Panc1 (cell line): ENCODE data around the gene C1orf105.

Source experiments
- POLR2AphosphoS5 ChIP-seq: IDR thresholded peaks from 2 replicates; pipeline ENCODE4 v1.6.1; 2012; ENCODE audit warnings: mild to moderate bottlenecking, low read depth, low read length, moderate library complexity
- SIN3A ChIP-seq: IDR thresholded peaks from 2 replicates; pipeline ENCODE4 v1.6.1; 2012; ENCODE audit warnings: low read depth, mild to moderate bottlenecking, low read length, moderate library complexity, borderline replicate concordance; ENCODE audit not compliant: insufficient read depth
- TCF7L2 ChIP-seq: IDR thresholded peaks from 2 replicates; pipeline ENCODE4 v1.6.1; 2011; ENCODE audit warnings: mild to moderate bottlenecking, low read depth, low read length, inconsistent platforms
- TF ChIP-seq, protein P1 (sequence below): fragments of 450-650 bp; IDR thresholded peaks from 2 replicates; pipeline ENCODE4 v1.5.1; 2017; ENCODE audit warnings: mild to moderate bottlenecking
- TF ChIP-seq, protein P2 (sequence below), 2 experiments: IDR thresholded peaks; 2 replicates each; pipeline ENCODE4 v1.6.1; 2011 to 2012; ENCODE audit warnings: low read depth in 2 of 2, control low read depth in 1 of 2, low read length in 1 of 2, mild to moderate bottlenecking in 1 of 2, moderate library complexity in 1 of 2; ENCODE audit not compliant: insufficient read depth in 1 of 2

DNA sequence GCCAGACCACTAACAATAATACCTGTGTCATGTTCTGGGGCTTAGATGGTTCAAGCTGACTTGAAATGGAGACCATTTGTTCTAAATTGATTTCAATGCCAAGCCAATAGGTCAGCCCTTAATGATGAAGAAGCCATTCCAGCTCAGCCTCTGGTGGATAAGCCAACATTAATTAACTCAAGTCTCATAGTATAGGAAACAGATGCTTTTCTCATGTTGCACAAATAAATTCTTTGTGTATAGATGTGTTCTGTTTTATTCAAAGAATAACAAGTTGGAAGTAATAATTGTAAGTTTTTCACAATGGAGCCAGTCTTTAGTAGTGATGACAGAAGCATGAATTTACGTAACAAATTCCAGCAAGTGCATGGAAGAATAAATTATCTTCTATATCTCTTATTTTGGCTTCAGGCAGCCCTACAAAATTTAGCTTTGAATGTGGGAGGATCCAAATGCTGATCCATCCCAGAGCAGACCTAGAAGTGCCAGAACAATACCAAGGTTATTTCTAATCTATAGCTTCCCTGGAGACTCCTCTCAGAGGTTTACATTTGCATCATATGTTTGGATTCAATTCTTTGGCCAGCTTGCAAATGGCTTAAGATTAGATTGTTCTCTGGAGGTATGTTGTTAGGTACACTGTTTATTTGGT lies 42.2 kb upstream of the C1orf105 start:
- TF ChIP-seq POLR2AphosphoS5 (no peak), TCF7L2 (no peak), SIN3A (no peak)
- TF ChIP-seq, protein P1, sequence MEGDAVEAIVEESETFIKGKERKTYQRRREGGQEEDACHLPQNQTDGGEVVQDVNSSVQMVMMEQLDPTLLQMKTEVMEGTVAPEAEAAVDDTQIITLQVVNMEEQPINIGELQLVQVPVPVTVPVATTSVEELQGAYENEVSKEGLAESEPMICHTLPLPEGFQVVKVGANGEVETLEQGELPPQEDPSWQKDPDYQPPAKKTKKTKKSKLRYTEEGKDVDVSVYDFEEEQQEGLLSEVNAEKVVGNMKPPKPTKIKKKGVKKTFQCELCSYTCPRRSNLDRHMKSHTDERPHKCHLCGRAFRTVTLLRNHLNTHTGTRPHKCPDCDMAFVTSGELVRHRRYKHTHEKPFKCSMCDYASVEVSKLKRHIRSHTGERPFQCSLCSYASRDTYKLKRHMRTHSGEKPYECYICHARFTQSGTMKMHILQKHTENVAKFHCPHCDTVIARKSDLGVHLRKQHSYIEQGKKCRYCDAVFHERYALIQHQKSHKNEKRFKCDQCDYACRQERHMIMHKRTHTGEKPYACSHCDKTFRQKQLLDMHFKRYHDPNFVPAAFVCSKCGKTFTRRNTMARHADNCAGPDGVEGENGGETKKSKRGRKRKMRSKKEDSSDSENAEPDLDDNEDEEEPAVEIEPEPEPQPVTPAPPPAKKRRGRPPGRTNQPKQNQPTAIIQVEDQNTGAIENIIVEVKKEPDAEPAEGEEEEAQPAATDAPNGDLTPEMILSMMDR = no peak
- TF ChIP-seq, protein P2, sequence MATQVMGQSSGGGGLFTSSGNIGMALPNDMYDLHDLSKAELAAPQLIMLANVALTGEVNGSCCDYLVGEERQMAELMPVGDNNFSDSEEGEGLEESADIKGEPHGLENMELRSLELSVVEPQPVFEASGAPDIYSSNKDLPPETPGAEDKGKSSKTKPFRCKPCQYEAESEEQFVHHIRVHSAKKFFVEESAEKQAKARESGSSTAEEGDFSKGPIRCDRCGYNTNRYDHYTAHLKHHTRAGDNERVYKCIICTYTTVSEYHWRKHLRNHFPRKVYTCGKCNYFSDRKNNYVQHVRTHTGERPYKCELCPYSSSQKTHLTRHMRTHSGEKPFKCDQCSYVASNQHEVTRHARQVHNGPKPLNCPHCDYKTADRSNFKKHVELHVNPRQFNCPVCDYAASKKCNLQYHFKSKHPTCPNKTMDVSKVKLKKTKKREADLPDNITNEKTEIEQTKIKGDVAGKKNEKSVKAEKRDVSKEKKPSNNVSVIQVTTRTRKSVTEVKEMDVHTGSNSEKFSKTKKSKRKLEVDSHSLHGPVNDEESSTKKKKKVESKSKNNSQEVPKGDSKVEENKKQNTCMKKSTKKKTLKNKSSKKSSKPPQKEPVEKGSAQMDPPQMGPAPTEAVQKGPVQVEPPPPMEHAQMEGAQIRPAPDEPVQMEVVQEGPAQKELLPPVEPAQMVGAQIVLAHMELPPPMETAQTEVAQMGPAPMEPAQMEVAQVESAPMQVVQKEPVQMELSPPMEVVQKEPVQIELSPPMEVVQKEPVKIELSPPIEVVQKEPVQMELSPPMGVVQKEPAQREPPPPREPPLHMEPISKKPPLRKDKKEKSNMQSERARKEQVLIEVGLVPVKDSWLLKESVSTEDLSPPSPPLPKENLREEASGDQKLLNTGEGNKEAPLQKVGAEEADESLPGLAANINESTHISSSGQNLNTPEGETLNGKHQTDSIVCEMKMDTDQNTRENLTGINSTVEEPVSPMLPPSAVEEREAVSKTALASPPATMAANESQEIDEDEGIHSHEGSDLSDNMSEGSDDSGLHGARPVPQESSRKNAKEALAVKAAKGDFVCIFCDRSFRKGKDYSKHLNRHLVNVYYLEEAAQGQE (IDR thresholded peaks at IDR 0.05; ENCODE audit: insufficient read depth in 1 of 2, low read depth in 2 of 2, low read length in 1 of 2) = no peak
